Measurements from ENCODE around the gene ZCCHC2.

ZCCHC2 gene

GRCh38 chr18:62616331-62616805 lies 93.5 kb downstream of the ZCCHC2 start:
- no peak for TF ChIP-seq CTCF (IDR thresholded peaks at IDR 0.05; ENCODE audit: extremely low read depth, missing control alignments)

GRCh38 chr18:62617793-62618591 lies 95.2 kb downstream of the ZCCHC2 start:
- DNase-seq (ENCODE audit: low spot score): no peak
- no peak for TF ChIP-seq CTCF (IDR thresholded peaks at IDR 0.05; ENCODE audit: extremely low read depth, missing control alignments)

More at GRCh38 chr18:62616331-62616805, 93.5 kb downstream of the ZCCHC2 start:
- DNase-seq (ENCODE audit: low spot score): no peak

GRCh38 chr18:62618735-62619134 lies 95.9 kb downstream of the ZCCHC2 start:
- no peak for TF ChIP-seq CTCF (IDR thresholded peaks at IDR 0.05; ENCODE audit: extremely low read depth, missing control alignments)

GRCh38 chr18:62621546-62621945 lies 98.7 kb downstream of the ZCCHC2 start:
- DNase-seq (ENCODE audit: low spot score): no peak
- TF ChIP-seq CTCF (IDR thresholded peaks at IDR 0.05; ENCODE audit: extremely low read depth, missing control alignments): no peak

More at GRCh38 chr18:62618735-62619134, 95.9 kb downstream of the ZCCHC2 start:
- DNase-seq (ENCODE audit: low spot score): no peak

- TF ChIP-seq CTCF (IDR thresholded peaks at IDR 0.05; ENCODE audit: extremely low read depth, missing control alignments): no peak
- DNase-seq (ENCODE audit: low spot score): no peak
Observed at GRCh38 chr18:62625019-62625418, 102.2 kb downstream of the ZCCHC2 start.

Measured in GM20000 (cell line).